Trophoblast cell (in vitro differentiated cells and primary cell): ENCODE measurements around the gene SHQ1.

Source experiments
- DNase-seq, 2 donors: peaks; one replicate each; pipeline ENCODE4 v3.0.0-alpha.2; 2016
- H2AFZ ChIP-seq: 2 replicates; pipeline ENCODE4 v1.6.1; 2013; ENCODE audit warnings: low read length, moderate library complexity, mild to moderate bottlenecking; ENCODE audit not compliant: insufficient read depth, poor library complexity
- H2AK5ac ChIP-seq: 2 replicates; pipeline ENCODE4 v1.6.1; 2013; ENCODE audit warnings: mild to moderate bottlenecking, low read length
- H2BK120ac ChIP-seq: 2 replicates; pipeline ENCODE4 v1.6.1; 2013; ENCODE audit warnings: low read length, mild to moderate bottlenecking, moderate library complexity; ENCODE audit not compliant: insufficient read depth, poor library complexity
- H2BK12ac ChIP-seq: 2 replicates; pipeline ENCODE4 v1.6.1; 2013; ENCODE audit warnings: mild to moderate bottlenecking, low read length, moderate library complexity
- H2BK5ac ChIP-seq: 2 replicates; pipeline ENCODE4 v1.6.1; 2013; ENCODE audit warnings: low read length, low read depth, moderate library complexity, mild to moderate bottlenecking; ENCODE audit not compliant: poor library complexity
- H3K14ac ChIP-seq: 2 replicates; pipeline ENCODE4 v1.6.1; 2013; ENCODE audit warnings: mild to moderate bottlenecking, low read length
- H3K18ac ChIP-seq: 2 replicates; pipeline ENCODE4 v1.6.1; 2013; ENCODE audit warnings: mild to moderate bottlenecking, low read length
- H3K23ac ChIP-seq: 2 replicates; pipeline ENCODE4 v1.6.1; 2013; ENCODE audit warnings: low read length
- H3K27ac ChIP-seq: 2 replicates; pipeline ENCODE4 v1.5.1; 2013; ENCODE audit warnings: low read depth, mild to moderate bottlenecking, inconsistent platforms, low read length, moderate library complexity
- H3K27me3 ChIP-seq: 2 replicates; pipeline ENCODE4 v1.6.1; 2013; ENCODE audit warnings: inconsistent platforms, mild to moderate bottlenecking, low read length, moderate library complexity; ENCODE audit not compliant: insufficient read depth
- H3K36me3 ChIP-seq, 2 experiments: 1 replicate in 1 of 2; 2 replicates in 1 of 2; pipeline ENCODE4 v1.6.1; 2013; ENCODE audit warnings: low read length in 2 of 2, mild to moderate bottlenecking in 2 of 2, moderate library complexity in 1 of 2; ENCODE audit not compliant: insufficient read depth in 2 of 2, control insufficient read depth in 1 of 2
- H3K4ac ChIP-seq: 2 replicates; pipeline ENCODE4 v1.6.1; 2013; ENCODE audit warnings: low read depth, mild to moderate bottlenecking, low read length, moderate library complexity
- H3K4me1 ChIP-seq, 2 experiments: 1 replicate in 1 of 2; 2 replicates in 1 of 2; pipeline ENCODE4 v1.6.1; 2013; ENCODE audit warnings: low read length in 2 of 2, mild to moderate bottlenecking in 2 of 2, moderate library complexity in 1 of 2; ENCODE audit not compliant: insufficient read depth in 2 of 2, control insufficient read depth in 1 of 2
- H3K4me2 ChIP-seq: 2 replicates; pipeline ENCODE4 v1.6.1; 2013; ENCODE audit warnings: inconsistent platforms, mild to moderate bottlenecking, low read length, moderate library complexity
- H3K4me3 ChIP-seq: 2 replicates; pipeline ENCODE4 v1.5.1; 2013; ENCODE audit warnings: mild to moderate bottlenecking, low read depth, low read length, inconsistent platforms
- H3K79me1 ChIP-seq: one replicate; pipeline ENCODE4 v1.6.1; 2013; ENCODE audit warnings: low read length
- H3K79me2 ChIP-seq: 2 replicates; pipeline ENCODE4 v1.6.1; 2013; ENCODE audit warnings: low read length, mild to moderate bottlenecking; ENCODE audit not compliant: control insufficient read depth, insufficient read depth, poor library complexity
- H3K9ac ChIP-seq: 2 replicates; pipeline ENCODE4 v1.6.1; 2013; ENCODE audit warnings: mild to moderate bottlenecking, low read length
- H3K9me3 ChIP-seq: 2 replicates; pipeline ENCODE4 v1.6.1; 2013; ENCODE audit warnings: low read depth, mild to moderate bottlenecking, control low read depth, inconsistent platforms, low read length; ENCODE audit not compliant: insufficient read depth
- H4K12ac ChIP-seq: 2 replicates; pipeline ENCODE4 v1.6.1; 2013; ENCODE audit warnings: low read depth, mild to moderate bottlenecking, low read length, moderate library complexity
- H4K8ac ChIP-seq: 2 replicates; pipeline ENCODE4 v1.6.1; 2013; ENCODE audit warnings: low read depth, mild to moderate bottlenecking, low read length, moderate library complexity
- H4K91ac ChIP-seq: one replicate; pipeline ENCODE4 v1.6.1; 2013; ENCODE audit warnings: low read depth, mild to moderate bottlenecking, low read length, moderate library complexity
- WGBS: extraction: QIAGEN DNeasy Blood & Tissue Kit; methylation state at CpG from one replicate; pipeline ENCODE4 v1.1.7; 2013; ENCODE audit warnings: missing lambda C conversion rate; ENCODE audit not compliant: insufficient read length, insufficient coverage; ENCODE audit errors: extremely low coverage; 5-methylcytosine and 5-hydroxymethylcytosine counted together

The SHQ1 gene

GRCh38 chr3:72804361-72804760 is 43.9 kb downstream of the SHQ1 start:
- no peak overlapping the region for H2BK5ac ChIP-seq
- H2BK120ac ChIP-seq, result no peak overlapping the region
- no peak overlapping the region for H3K27ac ChIP-seq
- no peak overlapping the region for H3K4ac ChIP-seq
- no peak overlapping the region for H2AK5ac ChIP-seq
- H3K14ac ChIP-seq, result no peak overlapping the region
- no peaks in the 10 kb centered on the region for H3K9me3 ChIP-seq
- H3K79me1 ChIP-seq, result no peaks in the 10 kb centered on the region
- H2BK12ac ChIP-seq, result no peak overlapping the region
- no peak overlapping the region for H3K4me2 ChIP-seq
- no peaks in the 10 kb centered on the region for H3K79me2 ChIP-seq
- no peak overlapping the region for H3K23ac ChIP-seq
- no peak overlapping the region for H4K12ac ChIP-seq
- H3K4me1 ChIP-seq, result no peaks in the 10 kb centered on the region
- no peak overlapping the region for H4K91ac ChIP-seq
- no peak overlapping the region for H3K18ac ChIP-seq
- no peak for DNase-seq
- no peak overlapping the region for H2AFZ ChIP-seq
- no CpG with 5 or more reads among the region's 5 CpGs for WGBS
- no peak overlapping the region for H3K4me3 ChIP-seq
- H3K36me3 ChIP-seq, result no peaks in the 10 kb centered on the region
- H3K9ac ChIP-seq, result no peak overlapping the region
- no peaks in the 10 kb centered on the region for H3K27me3 ChIP-seq
- H4K8ac ChIP-seq, result no peak overlapping the region

- no peaks in the 10 kb centered on the region for H3K79me2 ChIP-seq
- no peak overlapping the region for H3K4ac ChIP-seq
- H3K4me1 ChIP-seq, result no peaks in the 10 kb centered on the region
- H4K8ac ChIP-seq, result no peak overlapping the region
- no peak overlapping the region for H2BK120ac ChIP-seq
- no peak overlapping the region for H3K27ac ChIP-seq
- no peak overlapping the region for H2AFZ ChIP-seq
- H3K27me3 ChIP-seq, result no peaks in the 10 kb centered on the region
- no peak overlapping the region for H3K4me2 ChIP-seq
- no peaks in the 10 kb centered on the region for H3K9me3 ChIP-seq
- H3K18ac ChIP-seq, result no peak overlapping the region
- WGBS, result no CpG with 5 or more reads among the region's 3 CpGs
- no peaks in the 10 kb centered on the region for H3K36me3 ChIP-seq
- no peaks in the 10 kb centered on the region for H3K79me1 ChIP-seq
- H2AK5ac ChIP-seq, result no peak overlapping the region
- H3K9ac ChIP-seq, result no peak overlapping the region
- H4K12ac ChIP-seq, result no peak overlapping the region
- no peak overlapping the region for H3K4me3 ChIP-seq
- H3K23ac ChIP-seq, result no peak overlapping the region
- no peak overlapping the region for H3K14ac ChIP-seq
- DNase-seq, result no peak
- H4K91ac ChIP-seq, result no peak overlapping the region
- no peak overlapping the region for H2BK5ac ChIP-seq
- no peak overlapping the region for H2BK12ac ChIP-seq
Measured at GRCh38 chr3:72803573-72803972, 44.7 kb downstream of the SHQ1 start.

GRCh38 chr3:72802001-72802400 is 46.2 kb downstream of the SHQ1 start:
- Histone ChIP-seq H2AFZ (no peak overlapping the region), H3K27me3 (no peaks in the 10 kb centered on the region), H3K4ac (no peak overlapping the region), H3K79me2 (no peaks in the 10 kb centered on the region), H2AK5ac (no peak overlapping the region), H3K36me3 (no peaks in the 10 kb centered on the region), H3K27ac (no peak overlapping the region), H4K12ac (no peak overlapping the region), H3K23ac (no peak overlapping the region), H3K9ac (no peak overlapping the region), H3K4me2 (no peak overlapping the region), H3K18ac (no peak overlapping the region), H3K4me1 (no peaks in the 10 kb centered on the region), H3K4me3 (no peak overlapping the region), H2BK120ac (no peak overlapping the region), H3K14ac (no peak overlapping the region), H4K8ac (no peak overlapping the region), H2BK12ac (no peak overlapping the region), H3K79me1 (no peaks in the 10 kb centered on the region), H3K9me3 (no peaks in the 10 kb centered on the region), H4K91ac (no peak overlapping the region), H2BK5ac (no peak overlapping the region)
- WGBS, result no CpG with 5 or more reads among the region's 5 CpGs
- DNase-seq, result no peak

GRCh38 chr3:72800869-72801268 is 47.4 kb downstream of the SHQ1 start:
- Histone ChIP-seq H3K27me3 (no peaks in the 10 kb centered on the region), H3K23ac (no peak overlapping the region), H3K4ac (no peak overlapping the region), H4K8ac (no peak overlapping the region), H2AFZ (no peak overlapping the region), H2BK5ac (no peak overlapping the region), H3K79me1 (no peaks in the 10 kb centered on the region), H4K12ac (no peak overlapping the region), H4K91ac (no peak overlapping the region), H3K4me2 (no peak overlapping the region), H3K4me1 (no peaks in the 10 kb centered on the region), H3K27ac (no peak overlapping the region), H3K79me2 (no peaks in the 10 kb centered on the region), H2AK5ac (no peak overlapping the region), H3K18ac (no peak overlapping the region), H3K4me3 (no peak overlapping the region), H3K14ac (no peak overlapping the region), H2BK120ac (no peak overlapping the region), H3K9ac (no peak overlapping the region), H3K36me3 (no peaks in the 10 kb centered on the region), H2BK12ac (no peak overlapping the region), H3K9me3 (no peaks in the 10 kb centered on the region)
- DNase-seq, result no peak
